GM04503 (cell line): Measurements from ENCODE around the gene ILDR1.
"Not testable (repeated sequence)": the region's sequence is repeated elsewhere in the genome, so short reads cannot be mapped to it uniquely, and the experiment has no call there.

ENCODE experiments used
- DNase-seq: peaks from one replicate; pipeline ENCODE4 v3.0.0-alpha.2; 2012; ENCODE audit warnings: low read depth

Gene ILDR1

DNA sequence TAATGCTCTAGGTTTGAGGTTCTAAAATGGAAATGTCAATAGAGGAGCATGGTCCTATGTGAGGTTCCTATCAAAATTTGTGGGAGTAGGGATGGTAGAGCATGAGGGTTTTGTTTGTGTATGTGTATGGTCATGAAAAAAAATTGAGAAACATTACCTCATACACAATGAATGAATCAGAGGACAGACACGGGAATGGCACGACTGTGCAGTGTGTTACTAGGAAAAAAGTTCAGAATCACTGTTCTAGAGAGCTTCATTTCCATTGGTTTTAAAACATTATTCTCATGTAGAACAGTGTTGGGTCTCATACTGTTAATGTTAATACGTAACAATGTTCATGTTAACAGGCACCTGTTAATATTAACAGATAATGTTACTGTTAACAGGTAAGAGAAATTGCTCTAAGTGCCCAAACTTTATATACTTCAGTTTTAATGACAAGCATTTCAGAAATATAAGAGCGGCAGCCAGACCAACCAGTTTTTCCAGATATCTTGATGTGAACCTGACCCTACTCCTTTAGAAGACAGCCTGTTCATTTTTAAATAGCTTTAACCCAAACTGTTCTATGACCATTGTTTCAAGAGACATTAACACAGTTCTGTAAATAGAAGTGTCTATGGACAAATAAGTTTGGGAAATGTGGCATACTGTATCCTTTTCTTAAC is 79.8 kb downstream of the ILDR1 start:
- no peak for DNase-seq

DNA sequence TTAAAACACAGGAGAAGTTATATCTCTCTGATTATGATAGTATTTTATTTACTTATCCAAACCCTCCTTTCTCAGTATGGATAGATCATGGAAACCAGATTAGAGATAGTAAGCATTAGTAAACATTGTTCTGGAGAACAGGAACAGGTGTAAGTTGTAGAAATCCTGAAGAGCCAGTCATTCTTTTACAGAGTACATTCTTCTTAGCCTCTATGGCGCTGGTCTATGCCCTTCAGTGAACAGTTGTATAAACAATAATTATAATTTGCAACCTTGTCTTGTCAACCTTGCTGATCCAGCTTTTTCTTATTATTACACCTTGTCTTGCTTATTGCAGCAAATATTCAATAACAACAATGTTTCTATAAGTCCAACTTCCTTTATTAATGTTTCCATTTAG is 80.5 kb downstream of the ILDR1 start:
- no peak for DNase-seq

- not testable (repeated sequence) for DNase-seq
These were observed 83.7 kb downstream of the ILDR1 start for GRCh38 chr3:121938141-121938855.
